IPS-11a (cell line): ENCODE data around the gene TFB2M.
"Not testable (repeated sequence)": the region's sequence is repeated elsewhere in the genome, so short reads cannot be mapped to it uniquely, and the experiment has no call there.

ENCODE experiments used
- H3K4me3 ChIP-seq: one replicate; pipeline ENCODE4 v1.5.1; 2013; ENCODE audit warnings: low read depth, low read length, control low read depth

TFB2M gene, protein sequence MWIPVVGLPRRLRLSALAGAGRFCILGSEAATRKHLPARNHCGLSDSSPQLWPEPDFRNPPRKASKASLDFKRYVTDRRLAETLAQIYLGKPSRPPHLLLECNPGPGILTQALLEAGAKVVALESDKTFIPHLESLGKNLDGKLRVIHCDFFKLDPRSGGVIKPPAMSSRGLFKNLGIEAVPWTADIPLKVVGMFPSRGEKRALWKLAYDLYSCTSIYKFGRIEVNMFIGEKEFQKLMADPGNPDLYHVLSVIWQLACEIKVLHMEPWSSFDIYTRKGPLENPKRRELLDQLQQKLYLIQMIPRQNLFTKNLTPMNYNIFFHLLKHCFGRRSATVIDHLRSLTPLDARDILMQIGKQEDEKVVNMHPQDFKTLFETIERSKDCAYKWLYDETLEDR

DNA sequence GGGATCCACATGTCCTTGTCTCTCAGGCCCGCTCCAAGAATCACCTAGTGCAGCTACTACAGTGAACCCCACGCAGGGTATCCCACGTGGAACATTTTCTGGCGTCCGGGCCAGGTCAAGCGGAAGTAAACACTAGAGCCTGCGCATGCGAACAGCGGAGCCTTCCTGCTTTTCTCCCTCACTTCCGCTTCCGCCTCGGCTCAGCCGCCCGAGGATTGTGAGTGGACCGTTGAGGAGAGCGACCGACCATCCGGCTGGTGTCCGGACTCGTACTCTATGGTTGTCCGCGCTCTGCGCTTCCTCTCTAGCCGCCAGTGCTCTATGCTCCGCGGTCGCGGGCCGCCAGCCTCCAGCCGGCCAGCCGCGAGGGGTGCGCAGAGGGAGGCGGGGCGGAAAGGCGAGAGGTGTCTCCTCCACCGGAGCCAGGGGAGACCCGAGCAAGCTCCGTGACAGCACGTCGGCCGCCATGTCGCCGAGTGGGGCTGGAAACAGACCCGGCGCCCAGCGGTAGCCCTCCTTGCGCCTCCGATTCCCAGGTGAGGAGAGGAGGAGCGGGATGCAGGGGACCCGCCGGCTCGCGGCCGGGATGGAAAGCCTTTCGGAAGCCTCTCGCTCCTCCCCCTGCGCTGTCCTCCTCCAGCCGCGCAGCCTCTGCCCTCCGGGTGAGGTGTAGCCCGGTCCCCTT lies at the start of gene TFB2M, which contains the start of gene CNST:
Gene TFB2M, minus strand, starts transcription at position 134 of the 685 bp plus-strand sequence. Its CDS starts 123 bp downstream, at position 11.
Gene CNST, plus strand, starts transcription at position 329 of the 685 bp plus-strand sequence. CDS start 25,107 bp downstream, outside the sequence.
- H3K4me3 ChIP-seq, result peak within 1 kb of the TSS; percentile 96

DNA sequence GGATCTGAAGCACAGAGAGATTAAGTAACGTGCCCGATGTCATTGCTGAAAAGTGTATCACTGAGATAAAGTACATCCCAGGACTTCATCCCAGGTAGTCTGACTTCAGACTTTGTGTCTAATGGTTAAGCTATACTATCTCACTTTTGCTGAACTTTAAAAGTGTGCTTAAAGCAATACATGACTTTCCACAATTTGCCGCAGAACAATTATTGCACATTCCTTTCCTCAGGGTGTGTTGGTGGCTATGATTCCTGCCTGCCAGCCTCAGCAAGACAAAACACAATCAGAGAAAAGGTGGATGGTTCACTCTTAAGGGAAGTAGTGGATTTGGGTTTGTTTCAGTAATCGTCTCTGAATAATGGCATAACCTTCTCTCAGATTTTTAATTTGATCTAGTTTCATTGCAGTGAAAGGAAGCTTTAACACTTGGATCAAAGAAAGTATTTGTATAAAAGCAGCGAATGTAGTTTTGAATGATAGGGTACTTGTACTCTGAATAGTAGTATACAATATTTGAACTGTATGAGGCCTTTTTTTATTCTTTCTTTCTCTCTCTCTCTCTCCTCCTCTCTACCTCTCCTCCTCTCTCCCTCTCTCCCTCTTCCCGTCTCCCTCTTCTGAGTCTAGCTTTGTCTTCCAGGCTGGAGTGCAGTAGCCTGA lies 47.2 kb upstream of the TFB2M start:
- no peak overlapping the region for H3K4me3 ChIP-seq

DNA sequence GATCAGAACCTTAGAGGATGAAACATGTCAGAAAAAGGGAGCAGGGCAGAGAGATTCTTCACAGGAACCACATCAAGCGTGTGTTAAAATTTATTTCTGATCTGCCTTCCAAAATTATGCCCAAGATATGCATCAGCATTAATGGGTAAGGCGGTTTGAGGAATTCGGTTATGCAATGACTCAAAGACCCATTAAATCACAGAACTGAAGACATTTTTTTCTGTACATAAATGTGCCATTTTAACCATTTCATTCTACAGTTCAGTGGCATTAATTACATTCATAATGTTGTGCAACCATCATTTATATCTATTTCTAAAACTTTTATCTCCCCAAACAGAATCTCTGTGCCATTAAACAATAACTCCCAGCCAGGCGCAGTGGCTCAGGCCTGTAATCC lies 43.6 kb upstream of the TFB2M start:
- H3K4me3 ChIP-seq, result no peak overlapping the region

DNA sequence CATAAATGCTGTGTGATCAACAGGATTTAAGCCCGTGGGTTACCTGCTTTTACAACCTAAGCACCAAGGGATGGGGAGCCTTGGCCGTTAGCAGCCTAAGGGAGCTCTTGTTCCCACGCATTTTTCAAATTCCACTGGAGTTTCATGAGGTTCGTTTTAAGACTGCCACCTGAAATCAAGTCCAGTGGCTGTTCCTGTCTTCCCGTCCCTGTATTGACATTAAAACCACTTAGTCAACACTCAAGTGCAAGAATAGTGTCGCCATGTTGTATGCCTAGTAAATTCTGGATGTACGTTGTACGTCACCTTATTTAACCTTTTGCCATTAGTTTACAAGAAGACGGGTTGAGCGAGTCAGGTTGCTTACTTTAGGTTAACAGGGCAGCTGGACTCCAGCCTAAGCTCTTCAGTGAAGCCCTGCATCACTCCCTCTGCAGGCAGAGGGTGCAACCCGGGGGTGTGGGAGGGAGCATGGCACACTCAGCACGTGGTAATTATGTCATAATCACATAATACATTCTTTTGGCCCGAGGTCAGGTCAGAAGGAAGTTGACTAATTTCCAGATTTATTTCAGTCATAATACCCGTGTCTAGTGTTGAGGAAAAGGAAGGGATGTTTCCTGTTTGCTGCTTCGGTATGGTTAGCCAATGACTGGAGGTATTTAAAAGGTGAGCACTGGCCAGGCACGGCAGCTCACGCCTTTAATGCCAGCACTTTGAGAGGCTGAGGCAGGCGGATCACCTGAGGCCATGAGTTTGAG lies 42.7 kb upstream of the TFB2M start:
- H3K4me3 ChIP-seq, result no peak overlapping the region

DNA sequence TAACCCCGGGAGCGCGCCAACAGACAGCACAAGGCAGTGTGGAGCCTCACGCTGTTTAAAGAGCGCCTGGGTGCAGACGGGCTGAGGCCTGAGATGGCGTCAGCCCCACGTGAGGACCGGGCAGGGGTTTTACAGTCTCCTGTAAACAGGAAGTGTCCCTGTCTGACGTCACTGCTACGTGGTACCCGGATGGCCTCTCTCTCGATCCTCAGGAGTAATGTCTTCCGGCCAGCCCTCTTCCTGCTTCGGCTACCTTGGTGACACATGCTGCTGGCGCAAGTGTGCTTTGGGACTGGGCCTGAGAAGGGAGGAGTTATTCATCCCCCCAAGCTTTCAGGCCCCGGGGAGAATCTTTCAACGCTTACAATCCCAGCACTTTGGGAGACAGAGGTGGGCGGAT lies 41.4 kb upstream of the TFB2M start:
- H3K4me3 ChIP-seq, result no peak overlapping the region

DNA sequence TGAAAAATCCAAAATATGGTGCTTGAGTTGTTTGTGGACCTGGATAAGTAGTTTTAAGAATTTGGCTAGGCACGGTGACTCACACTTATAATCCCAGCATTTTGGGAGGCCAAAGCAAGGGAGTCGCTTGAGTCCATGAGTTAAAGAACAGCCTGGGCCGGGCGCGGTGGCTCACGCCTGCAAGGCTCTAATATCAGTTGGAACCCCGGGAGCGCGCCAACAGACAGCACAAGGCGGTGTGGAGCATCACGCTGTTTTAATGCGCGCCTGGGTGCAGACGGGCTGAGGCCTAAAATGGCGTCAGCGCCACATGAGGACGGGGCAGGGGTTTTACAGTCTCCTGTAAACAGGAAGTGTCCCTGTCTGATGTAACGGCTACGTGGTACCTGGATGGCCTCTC lies 39.2 kb upstream of the TFB2M start:
- not testable (repeated sequence) for H3K4me3 ChIP-seq

DNA sequence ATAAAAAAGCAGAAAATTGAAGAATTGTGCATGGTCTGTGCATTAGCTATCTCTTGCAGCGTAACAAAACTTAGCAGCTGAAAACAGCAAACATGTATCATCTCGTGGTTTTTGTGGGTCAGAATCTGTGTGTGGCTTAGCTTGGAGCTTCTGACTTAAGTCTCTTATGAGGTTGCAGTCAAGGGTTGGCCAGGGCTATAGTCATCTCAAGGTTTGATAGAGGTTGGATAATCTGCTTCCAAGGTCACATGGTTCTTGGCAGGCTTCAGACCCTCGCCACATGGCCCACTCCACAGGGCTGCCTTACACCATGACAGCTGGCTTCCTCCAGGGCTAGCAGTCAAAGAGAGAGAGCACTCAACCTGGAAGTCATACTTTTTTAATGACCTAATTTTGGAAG lies 36.1 kb upstream of the TFB2M start:
- no peak overlapping the region for H3K4me3 ChIP-seq

DNA sequence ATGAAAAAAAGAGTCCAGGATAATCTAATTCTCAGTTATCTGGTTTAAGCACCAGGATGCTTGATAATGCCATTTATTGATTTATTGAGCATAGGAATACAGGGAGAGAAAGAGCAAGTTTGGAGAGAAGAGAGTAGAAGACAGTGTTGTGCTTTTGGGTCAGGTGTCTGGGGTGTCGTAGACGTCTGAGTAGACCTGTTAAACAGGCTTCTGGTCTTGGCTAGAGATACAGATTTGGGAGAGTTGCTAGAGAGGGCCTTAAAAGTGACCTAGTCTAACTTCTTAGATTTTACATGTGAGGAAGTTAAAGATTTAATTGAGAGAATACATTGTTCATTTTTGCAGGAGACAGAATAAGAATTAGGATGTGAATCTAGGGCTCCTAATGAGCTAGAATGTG lies 34.5 kb upstream of the TFB2M start:
- no peak overlapping the region for H3K4me3 ChIP-seq

DNA sequence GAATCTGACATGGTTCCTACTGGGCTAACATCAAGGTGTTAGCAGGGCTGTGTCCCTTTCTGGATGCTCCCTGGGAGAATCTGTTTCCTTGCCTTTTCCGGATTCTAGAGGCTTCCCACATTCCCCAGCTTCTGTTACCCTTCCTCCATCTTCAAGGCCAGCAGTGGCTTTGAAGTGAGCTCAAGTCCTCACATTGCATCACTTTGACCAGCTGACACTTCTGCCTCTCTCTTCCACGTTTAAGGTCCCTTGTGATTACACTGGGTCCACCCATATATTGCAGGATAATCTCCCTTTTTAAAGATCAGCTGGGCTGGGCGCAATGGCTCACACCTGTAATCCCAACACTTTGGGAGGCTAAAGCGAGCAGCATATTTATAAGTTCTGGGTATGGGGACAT lies 33.3 kb upstream of the TFB2M start:
- no peak overlapping the region for H3K4me3 ChIP-seq

DNA sequence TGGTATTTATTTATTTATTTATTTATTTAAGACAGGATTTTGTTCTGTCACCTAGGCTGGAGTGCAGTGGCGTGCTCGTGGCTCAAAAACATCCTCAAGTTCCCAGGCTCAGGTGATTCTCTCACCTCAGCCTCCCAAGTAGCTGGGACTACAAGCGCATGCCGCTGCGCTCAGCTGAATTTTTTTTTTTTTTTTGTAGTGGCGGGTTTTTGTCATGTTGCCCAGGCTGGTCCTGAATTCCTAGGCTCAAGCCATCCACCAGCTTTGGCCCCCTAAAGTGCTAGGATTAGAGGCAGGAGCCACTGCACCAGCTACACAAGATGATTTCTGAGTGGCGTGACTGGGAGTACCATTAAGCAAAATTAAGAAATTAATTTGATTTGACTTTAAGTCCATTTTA lies 31.9 kb upstream of the TFB2M start:
- H3K4me3 ChIP-seq, result no peak overlapping the region

DNA sequence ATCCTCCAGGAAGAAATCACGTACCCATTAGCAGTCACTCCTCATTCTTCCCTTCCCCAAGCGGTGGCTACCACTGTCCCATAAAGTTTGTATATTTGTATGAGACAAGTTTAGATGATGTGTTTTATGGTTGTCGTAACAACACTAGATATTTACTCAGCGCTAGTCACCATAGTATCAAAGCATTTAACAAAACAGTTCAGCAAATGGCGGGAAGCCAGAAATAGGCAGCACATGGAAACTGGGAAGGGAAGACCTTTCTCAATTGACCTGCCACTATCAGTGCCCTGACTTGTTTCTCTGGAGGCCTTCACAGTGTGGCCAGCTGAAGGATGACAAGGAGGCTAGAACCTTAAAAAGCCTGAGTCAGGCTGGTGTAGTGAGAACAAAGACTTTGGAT lies 31.3 kb upstream of the TFB2M start:
- no peak overlapping the region for H3K4me3 ChIP-seq

DNA sequence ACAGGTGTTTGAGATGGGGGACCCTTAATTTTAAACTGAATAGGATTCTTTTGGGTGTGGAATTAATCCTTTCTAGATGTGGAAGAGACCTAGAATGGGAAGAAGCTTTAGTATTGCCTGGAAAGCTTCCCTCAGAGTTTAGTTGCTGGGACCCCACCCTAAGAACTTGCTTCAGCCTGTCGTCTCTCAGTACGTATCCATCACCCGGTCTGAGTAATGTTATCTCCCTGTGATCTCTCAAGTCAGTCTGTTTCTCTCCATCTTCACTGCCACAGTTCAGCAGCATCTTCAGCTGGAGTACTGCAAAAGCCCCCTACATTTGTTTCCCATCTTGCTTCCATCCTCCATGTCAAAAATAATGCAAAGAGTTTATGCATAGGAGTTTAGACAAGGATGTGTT lies 29.1 kb upstream of the TFB2M start:
- H3K4me3 ChIP-seq, result no peak overlapping the region

DNA sequence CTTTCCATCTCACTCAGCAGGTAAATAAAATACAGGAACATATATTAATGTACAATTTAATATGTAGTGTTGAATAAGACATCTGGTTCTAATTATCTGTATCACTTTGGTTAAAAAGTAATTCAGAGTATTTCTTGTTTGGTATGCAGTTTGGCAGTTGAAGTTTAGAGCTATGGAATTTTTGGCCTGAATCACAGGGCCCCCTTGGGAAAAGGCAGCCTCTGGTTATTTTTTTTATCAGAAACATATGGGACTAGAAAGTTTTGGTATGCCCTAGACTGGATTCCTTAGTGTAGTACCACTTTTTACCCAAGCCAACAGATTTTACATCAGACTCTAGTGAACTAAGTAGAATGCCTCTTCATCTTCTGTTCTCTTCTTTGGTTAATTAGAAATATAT lies 26.6 kb upstream of the TFB2M start:
- no peak overlapping the region for H3K4me3 ChIP-seq

DNA sequence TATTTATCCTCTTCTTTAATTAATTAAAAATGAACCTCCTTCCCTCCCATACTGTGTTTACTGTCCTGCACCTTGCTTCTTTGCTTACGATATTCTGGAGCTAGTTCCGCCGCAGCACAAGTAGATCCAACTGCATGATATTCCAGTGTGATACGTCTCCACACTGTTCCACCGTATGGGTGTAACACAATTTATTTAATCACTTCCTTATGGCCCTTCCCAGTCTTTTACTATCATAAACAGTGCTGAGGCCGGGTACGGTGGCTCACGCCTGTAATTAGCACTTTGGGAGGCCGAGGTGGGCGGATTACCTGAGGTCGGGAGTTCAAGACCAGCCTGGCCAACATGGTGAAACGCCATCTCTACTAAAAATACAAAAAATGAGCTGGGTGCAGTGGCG lies 25.9 kb upstream of the TFB2M start:
- H3K4me3 ChIP-seq, result no peak overlapping the region

DNA sequence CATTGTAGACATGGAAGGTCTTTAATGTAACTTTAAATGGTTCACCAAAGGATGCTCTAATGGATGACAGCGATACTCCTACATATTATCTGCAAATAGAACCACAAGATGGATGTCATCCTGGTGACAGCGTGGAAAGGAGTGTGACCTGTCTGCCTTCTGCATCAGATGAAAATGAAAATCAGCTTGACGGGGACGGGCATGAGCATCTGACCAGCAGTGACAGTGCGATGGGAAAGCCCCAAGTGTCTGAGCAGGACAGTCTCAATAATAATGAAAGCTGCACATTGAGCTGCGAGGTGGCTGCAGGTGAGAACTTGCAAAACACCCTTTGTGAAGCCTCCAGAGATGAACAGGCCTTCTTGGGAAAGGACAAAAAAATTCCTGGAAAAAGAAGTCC lies 25.4 kb upstream of the TFB2M start:
- H3K4me3 ChIP-seq, result no peak overlapping the region

DNA sequence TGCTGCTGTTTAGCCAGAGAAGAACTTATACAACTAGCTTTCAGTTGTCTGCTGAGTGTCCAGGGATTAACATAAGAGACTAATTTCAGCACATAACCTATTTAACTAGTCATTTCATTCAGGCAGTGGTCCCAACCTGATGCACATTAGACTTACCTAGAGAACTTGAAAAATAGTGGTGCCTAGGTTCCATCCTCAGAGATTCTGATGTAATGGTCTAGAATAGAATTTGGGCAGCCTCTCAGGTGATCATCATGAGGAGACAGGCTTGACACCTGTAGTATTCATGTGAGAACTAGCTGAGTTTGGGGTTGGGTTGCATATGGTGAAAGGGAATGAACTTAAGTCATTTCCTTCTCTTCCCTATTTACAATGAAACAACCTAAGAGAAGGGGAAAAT lies 25.0 kb upstream of the TFB2M start:
- no peak overlapping the region for H3K4me3 ChIP-seq

DNA sequence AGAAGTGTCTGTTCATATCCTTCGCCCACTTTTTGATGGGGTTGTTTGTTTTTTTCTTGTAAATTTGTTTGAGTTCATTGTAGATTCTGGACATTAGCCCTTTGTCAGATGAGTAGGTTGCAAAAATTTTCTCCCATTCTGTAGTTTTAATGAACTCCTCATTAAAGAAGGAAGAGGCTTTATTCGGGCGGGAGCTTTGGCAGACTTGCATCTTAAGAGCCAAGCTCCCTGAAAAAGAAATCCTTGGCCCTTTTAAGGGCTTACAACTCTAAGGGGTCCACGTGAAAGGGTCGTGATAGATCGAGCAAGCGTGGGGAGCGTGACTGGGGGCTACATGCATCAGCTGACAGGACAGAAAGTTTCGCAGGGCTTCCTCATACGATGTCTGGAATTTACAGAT lies 23.9 kb upstream of the TFB2M start:
- H3K4me3 ChIP-seq, result not testable (repeated sequence)

DNA sequence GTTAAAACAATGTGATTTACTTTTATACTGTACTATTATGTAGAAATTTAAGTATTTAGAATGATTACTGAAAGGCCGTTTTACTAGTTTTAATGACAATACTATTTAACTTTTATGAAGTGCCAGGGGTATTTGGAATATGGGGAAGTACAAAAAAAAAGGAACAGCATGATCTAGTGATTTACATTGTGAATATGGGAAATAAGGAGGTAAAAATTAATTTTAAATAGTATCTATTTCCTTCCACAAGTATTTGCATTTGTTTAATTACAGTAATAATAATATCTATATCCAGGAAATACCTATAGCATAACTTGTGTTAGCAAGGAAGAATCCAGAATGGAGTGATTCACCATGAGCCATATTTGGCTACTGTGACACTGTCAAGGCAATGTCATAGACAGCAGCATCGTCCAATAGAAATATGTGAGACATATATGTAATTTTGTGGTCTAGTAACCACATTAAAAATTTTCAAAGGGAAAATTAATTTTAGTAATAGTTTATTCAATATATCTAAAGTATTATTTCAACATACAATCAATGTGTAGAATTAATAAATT lies 22.2 kb upstream of the TFB2M start:
- H3K4me3 ChIP-seq, result no peak overlapping the region

DNA sequence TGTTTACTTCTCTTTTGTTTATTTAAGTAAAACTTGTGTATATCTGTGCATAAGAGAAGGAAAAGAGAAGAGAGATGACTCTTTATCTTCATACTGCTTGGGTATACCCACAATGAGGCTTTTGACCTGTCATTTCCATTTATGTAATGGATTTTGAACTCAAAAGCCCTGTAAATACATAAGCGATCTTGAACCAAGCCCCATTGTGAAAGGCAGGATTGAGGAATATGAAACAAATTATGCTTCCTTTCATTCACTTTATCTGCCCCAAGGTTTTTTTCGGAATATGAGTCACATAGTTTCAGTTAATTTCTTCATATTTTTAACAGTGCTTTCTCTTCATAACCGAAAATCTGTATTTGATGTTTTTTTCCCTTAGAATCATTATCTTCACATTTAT lies 21.5 kb upstream of the TFB2M start:
- H3K4me3 ChIP-seq, result no peak overlapping the region

DNA sequence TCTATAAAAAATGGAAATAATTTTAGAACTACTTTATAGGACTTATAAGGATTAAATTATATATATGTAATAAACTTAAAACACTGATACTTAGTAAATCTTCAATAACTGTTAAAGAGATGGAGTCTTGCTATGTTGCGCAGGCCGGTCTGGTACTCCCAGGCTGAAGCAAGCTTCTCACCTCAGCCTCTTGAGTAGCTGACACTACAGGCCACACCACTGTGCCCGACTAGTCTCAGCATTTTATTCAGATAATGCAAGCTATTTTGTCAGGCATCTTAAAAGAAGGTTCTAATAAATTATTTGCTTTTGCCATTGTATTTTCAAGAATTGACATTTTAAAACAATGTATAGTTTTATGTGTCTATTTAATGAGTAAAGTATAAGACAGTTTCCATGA lies 21.0 kb upstream of the TFB2M start:
- H3K4me3 ChIP-seq, result no peak overlapping the region
